ENCODE data around the gene ARHGEF28. TPM values are rescaled to one million over a fixed set of nuclear protein-coding genes. Genes with fewer than 3 reads are reported as not detected.

The ARHGEF28 gene
- total RNA-seq, 1 experiment from 2014 or later, result 0.42 TPM

GRCh38 chr5:73633060-73633459 lies 7.1 kb downstream of the ARHGEF28 start:
- peak; percentile 15 for DNase-seq
- Histone ChIP-seq H3K4me3 (ENCODE audit: insufficient read depth, low read depth, low read length) (no peak overlapping the region), H3K36me3 (replicated peaks; ENCODE audit: control insufficient read depth, insufficient read depth, low read length) (no peaks in the 10 kb centered on the region), H3K27me3 (ENCODE audit: control insufficient read depth, insufficient read depth, low read length) (peaks cover 2% of the 10 kb centered on the region; the same call in 1 of the 2 replicates)

GRCh38 chr5:73636408-73636807 lies 10.4 kb downstream of the ARHGEF28 start:
- Histone ChIP-seq H3K4me3 (ENCODE audit: insufficient read depth, low read depth, low read length) (no peak overlapping the region), H3K36me3 (replicated peaks; ENCODE audit: control insufficient read depth, insufficient read depth, low read length) (no peaks in the 10 kb centered on the region), H3K27me3 (ENCODE audit: control insufficient read depth, insufficient read depth, low read length) (no peaks in the 10 kb centered on the region)
- DNase-seq, result no peak

GRCh38 chr5:73637565-73637964 lies 11.6 kb downstream of the ARHGEF28 start:
- no peak for DNase-seq
- Histone ChIP-seq H3K27me3 (ENCODE audit: control insufficient read depth, insufficient read depth, low read length) (no peaks in the 10 kb centered on the region), H3K36me3 (replicated peaks; ENCODE audit: control insufficient read depth, insufficient read depth, low read length) (no peaks in the 10 kb centered on the region), H3K4me3 (ENCODE audit: insufficient read depth, low read depth, low read length) (no peak overlapping the region)

- no peaks in the 10 kb centered on the region for H3K27me3 ChIP-seq (ENCODE audit: control insufficient read depth, insufficient read depth, low read length)
- no peaks in the 10 kb centered on the region for H3K36me3 ChIP-seq (replicated peaks; ENCODE audit: control insufficient read depth, insufficient read depth, low read length)
- DNase-seq, result no peak
- no peak overlapping the region for H3K4me3 ChIP-seq (ENCODE audit: insufficient read depth, low read depth, low read length)
Measured at GRCh38 chr5:73638344-73639095, 12.5 kb downstream of the ARHGEF28 start.

- no peak overlapping the region for H3K4me3 ChIP-seq (ENCODE audit: insufficient read depth, low read depth, low read length)
- no peak for DNase-seq
- H3K27me3 ChIP-seq (ENCODE audit: control insufficient read depth, insufficient read depth, low read length), result no peaks in the 10 kb centered on the region
- H3K36me3 ChIP-seq (replicated peaks; ENCODE audit: control insufficient read depth, insufficient read depth, low read length), result no peaks in the 10 kb centered on the region
Measured at GRCh38 chr5:73640861-73641320, 14.9 kb downstream of the ARHGEF28 start.

GRCh38 chr5:73641811-73642210 lies 15.8 kb downstream of the ARHGEF28 start:
- H3K36me3 ChIP-seq (replicated peaks; ENCODE audit: control insufficient read depth, insufficient read depth, low read length), result no peaks in the 10 kb centered on the region
- no peak for DNase-seq

GRCh38 chr5:73642344-73642743 lies 16.3 kb downstream of the ARHGEF28 start:
- no peaks in the 10 kb centered on the region for H3K36me3 ChIP-seq (replicated peaks; ENCODE audit: control insufficient read depth, insufficient read depth, low read length)
- H3K4me3 ChIP-seq (ENCODE audit: insufficient read depth, low read depth, low read length), result no peak overlapping the region
- no peaks in the 10 kb centered on the region for H3K27me3 ChIP-seq (ENCODE audit: control insufficient read depth, insufficient read depth, low read length)
- no peak for DNase-seq

More at GRCh38 chr5:73641811-73642210, 15.8 kb downstream of the ARHGEF28 start:
- Histone ChIP-seq H3K4me3 (ENCODE audit: insufficient read depth, low read depth, low read length) (no peak overlapping the region), H3K27me3 (ENCODE audit: control insufficient read depth, insufficient read depth, low read length) (no peaks in the 10 kb centered on the region)

- no peak overlapping the region for H3K4me3 ChIP-seq (ENCODE audit: insufficient read depth, low read depth, low read length)
- no peaks in the 10 kb centered on the region for H3K36me3 ChIP-seq (replicated peaks; ENCODE audit: control insufficient read depth, insufficient read depth, low read length)
- no peak for DNase-seq
- H3K27me3 ChIP-seq (ENCODE audit: control insufficient read depth, insufficient read depth, low read length), result no peaks in the 10 kb centered on the region
Measured at GRCh38 chr5:73644385-73644963, 18.5 kb downstream of the ARHGEF28 start.

GRCh38 chr5:73647721-73648120 lies 21.7 kb downstream of the ARHGEF28 start:
- Histone ChIP-seq H3K4me3 (ENCODE audit: insufficient read depth, low read depth, low read length) (no peak overlapping the region), H3K36me3 (replicated peaks; ENCODE audit: control insufficient read depth, insufficient read depth, low read length) (no peaks in the 10 kb centered on the region), H3K27me3 (ENCODE audit: control insufficient read depth, insufficient read depth, low read length) (no peaks in the 10 kb centered on the region)
- DNase-seq, result no peak

- no peaks in the 10 kb centered on the region for H3K27me3 ChIP-seq (ENCODE audit: control insufficient read depth, insufficient read depth, low read length)
- DNase-seq, result no peak
Measured at GRCh38 chr5:73648515-73648914, 22.5 kb downstream of the ARHGEF28 start.

GRCh38 chr5:73649926-73650325 lies 23.9 kb downstream of the ARHGEF28 start:
- Histone ChIP-seq H3K36me3 (replicated peaks; ENCODE audit: control insufficient read depth, insufficient read depth, low read length) (no peaks in the 10 kb centered on the region), H3K4me3 (ENCODE audit: insufficient read depth, low read depth, low read length) (no peak overlapping the region), H3K27me3 (ENCODE audit: control insufficient read depth, insufficient read depth, low read length) (no peaks in the 10 kb centered on the region)
- no peak for DNase-seq

More at GRCh38 chr5:73648515-73648914, 22.5 kb downstream of the ARHGEF28 start:
- Histone ChIP-seq H3K4me3 (ENCODE audit: insufficient read depth, low read depth, low read length) (no peak overlapping the region), H3K36me3 (replicated peaks; ENCODE audit: control insufficient read depth, insufficient read depth, low read length) (no peaks in the 10 kb centered on the region)

- Histone ChIP-seq H3K36me3 (replicated peaks; ENCODE audit: control insufficient read depth, insufficient read depth, low read length) (no peaks in the 10 kb centered on the region), H3K4me3 (ENCODE audit: insufficient read depth, low read depth, low read length) (no peak overlapping the region), H3K27me3 (ENCODE audit: control insufficient read depth, insufficient read depth, low read length) (no peaks in the 10 kb centered on the region)
- no peak for DNase-seq
Measured at GRCh38 chr5:73652391-73652790, 26.4 kb downstream of the ARHGEF28 start.

- no peaks in the 10 kb centered on the region for H3K27me3 ChIP-seq (ENCODE audit: control insufficient read depth, insufficient read depth, low read length)
- H3K36me3 ChIP-seq (replicated peaks; ENCODE audit: control insufficient read depth, insufficient read depth, low read length), result no peaks in the 10 kb centered on the region
- no peak overlapping the region for H3K4me3 ChIP-seq (ENCODE audit: insufficient read depth, low read depth, low read length)
- DNase-seq, result no peak
Measured at GRCh38 chr5:73654171-73654811, 28.3 kb downstream of the ARHGEF28 start.

- no peak overlapping the region for H3K4me3 ChIP-seq (ENCODE audit: insufficient read depth, low read depth, low read length)
- no peaks in the 10 kb centered on the region for H3K36me3 ChIP-seq (replicated peaks; ENCODE audit: control insufficient read depth, insufficient read depth, low read length)
- no peak for DNase-seq
- no peaks in the 10 kb centered on the region for H3K27me3 ChIP-seq (ENCODE audit: control insufficient read depth, insufficient read depth, low read length)
Measured at GRCh38 chr5:73654819-73655318, 28.9 kb downstream of the ARHGEF28 start.

All from H7 (cell line).